Small intestine (tissue), 7 donors: Measurements from ENCODE around the gene KLHL33. TPM values are rescaled to one million over a fixed set of nuclear protein-coding genes. Genes with fewer than 3 reads are reported as not detected.

ENCODE experiments used
- DNase-seq, 2 donors: peaks; one replicate each; pipeline versions ENCODE4 v3.0.0 to v3.0.0-alpha.2; 2013
- FAIRE-seq: peaks from 2 replicates; lab custom pipeline; 2012; peaks lifted over from hg19 to GRCh38; lab: Jason Lieb, UNC
- H3K27ac ChIP-seq, 3 donors: one replicate each; pipeline ENCODE4 v1.5.1; 2013; ENCODE audit warnings: low read length in 2 of 3, mild to moderate bottlenecking in 2 of 3, control low read depth in 1 of 3, inconsistent platforms in 1 of 3, low read depth in 1 of 3, moderate library complexity in 1 of 3
- H3K27me3 ChIP-seq, 3 donors: one replicate each; pipeline ENCODE4 v1.6.1; 2013; ENCODE audit warnings: low read length in 3 of 3, inconsistent platforms in 1 of 3; ENCODE audit not compliant: control insufficient read depth in 3 of 3, insufficient read depth in 3 of 3
- H3K36me3 ChIP-seq, 3 donors: one replicate each; pipeline ENCODE4 v1.6.1; 2013; ENCODE audit warnings: low read length in 3 of 3, inconsistent platforms in 1 of 3, low read depth in 1 of 3, mild to moderate bottlenecking in 1 of 3, moderate library complexity in 1 of 3; ENCODE audit not compliant: control insufficient read depth in 3 of 3, insufficient read depth in 2 of 3
- H3K4me1 ChIP-seq, 3 donors: one replicate each; pipeline ENCODE4 v1.6.1; 2013; ENCODE audit warnings: low read length in 2 of 3, inconsistent platforms in 1 of 3, low read depth in 1 of 3, mild to moderate bottlenecking in 1 of 3, moderate library complexity in 1 of 3; ENCODE audit not compliant: control insufficient read depth in 3 of 3, insufficient read depth in 2 of 3
- H3K4me3 ChIP-seq, 3 donors: one replicate each; pipeline ENCODE4 v1.5.1; 2013; ENCODE audit warnings: low read length in 3 of 3, control low read depth in 1 of 3, inconsistent platforms in 1 of 3, low read depth in 1 of 3, mild to moderate bottlenecking in 1 of 3, moderate library complexity in 1 of 3
- H3K9me3 ChIP-seq, 2 donors: one replicate each; pipeline ENCODE4 v1.6.1; 2013; ENCODE audit warnings: low read depth in 1 of 2, low read length in 1 of 2; ENCODE audit not compliant: control insufficient read depth in 2 of 2, insufficient read depth in 1 of 2
- WGBS, 3 donors: extraction: QIAGEN DNeasy Blood & Tissue Kit; methylation state at CpG; one replicate each; pipeline ENCODE4 v1.1.7; 2013; 5-methylcytosine and 5-hydroxymethylcytosine counted together
- polyA plus RNA-seq, 4 donors: library from polyadenylated mRNA; stranded (reverse) in 3 of 4; unstranded in 1 of 4; fragments of 200-250 nt in 3 of 4; fragments of 120-200 nt in 1 of 4; gene quantifications; one replicate each; pipeline versions ENCODE4 v1.2.1 to v1.2.3, GENCODE V29; 2013
- donor health status: healthy with polysubstance abuse.
- donor health status: control.
- donor health status: control.
- donor health status: Bipolar disorder and iron deficiency.
- donor health status: healthy.

KLHL33 gene
- polyA plus RNA-seq, 4 donors: under 0.01 to 0.37 (median 0.07) TPM; not detected in 1

DNA sequence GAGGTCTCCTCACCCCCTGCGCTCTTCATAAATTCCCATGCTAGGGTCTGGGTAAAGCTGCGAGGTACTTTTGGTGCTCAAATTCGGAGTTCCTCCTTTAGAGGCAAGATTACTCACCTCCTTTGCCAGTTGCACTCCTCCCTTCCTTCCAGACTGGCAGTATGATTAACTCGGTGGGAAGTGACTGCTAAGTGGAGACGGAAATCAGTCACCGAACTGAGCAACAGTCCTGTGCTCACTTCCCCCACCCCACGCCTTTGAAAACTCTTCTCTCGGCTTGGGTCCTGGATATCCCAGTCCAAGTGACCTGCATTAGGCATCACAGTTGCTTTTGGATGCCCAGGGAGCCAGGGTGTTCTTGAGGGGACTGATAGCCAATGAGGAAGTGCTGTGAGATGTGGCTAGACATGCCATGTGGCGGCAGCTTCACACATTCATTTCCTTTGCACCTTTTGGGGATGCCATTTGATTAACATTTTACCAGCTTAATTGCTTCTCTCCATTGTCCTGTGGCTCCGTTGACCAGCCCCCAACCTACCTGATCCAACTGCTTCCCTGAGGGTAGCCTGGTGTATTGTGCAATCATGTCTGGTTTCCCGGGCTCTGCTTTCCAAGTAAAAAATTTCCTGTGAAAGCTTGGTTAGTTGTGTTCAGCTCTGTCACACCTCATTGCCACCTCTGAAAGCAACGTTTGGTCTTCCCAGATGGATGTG lies 34.1 kb upstream of the KLHL33 start:
- DNase-seq (peak; percentile 72 to 77), FAIRE-seq (no peak)
- Histone ChIP-seq H3K27me3 (no peaks in the 10 kb centered on the region), H3K36me3 (peaks cover 9 to 18% (median 11%) of the 10 kb centered on the region in 3 donors), H3K4me3 (peak overlapping the region; percentile 72 to 98 (median 88)), H3K9me3 (no peaks in the 10 kb centered on the region), H3K4me1 (peaks cover 5 to 42% (median 14%) of the 10 kb centered on the region in 3 donors), H3K27ac (peak overlapping the region; percentile 85 to 98 (median 88))
- 0 to 2% (median 1%) methylated on average over 12 of the region's 12 CpGs for WGBS, 3 donors

DNA sequence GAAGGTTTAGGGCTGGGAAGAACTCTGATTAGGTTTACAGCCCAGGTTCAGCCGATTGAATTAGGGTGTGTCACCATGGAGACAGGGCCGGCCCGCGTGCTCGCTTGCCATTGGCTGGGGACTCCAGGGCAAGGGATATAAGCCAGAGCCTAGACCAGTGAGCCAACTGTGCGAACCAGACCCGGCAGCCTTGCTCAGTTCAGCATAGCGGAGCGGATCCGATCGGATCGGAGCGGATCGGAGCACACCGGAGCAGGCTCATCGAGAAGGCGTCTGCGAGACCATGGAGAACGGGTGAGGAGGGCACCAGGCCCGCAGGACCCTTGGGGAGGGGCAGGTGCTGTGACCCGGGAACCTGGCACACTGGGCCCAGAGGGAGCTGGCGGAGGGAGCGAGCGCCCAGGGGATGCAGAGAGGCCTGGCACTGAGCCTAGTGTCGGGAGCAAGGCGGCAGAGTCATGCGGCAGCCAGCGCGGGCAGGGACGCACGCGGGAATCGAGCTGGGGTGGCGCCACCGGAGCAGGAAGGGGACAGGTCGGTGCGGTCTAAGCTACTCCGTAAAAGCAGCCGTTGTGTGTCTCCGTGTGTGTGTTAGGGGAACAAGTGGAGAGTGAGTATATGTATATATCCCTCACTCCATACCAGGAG lies 33.4 kb upstream of the KLHL33 start, which contains the start of gene PNP:
Gene PNP, plus strand, starts transcription at position 165 of the 648 bp plus-strand sequence. Its CDS starts 119 bp downstream, at position 284.
- peak within 1 kb of the TSS; percentile 85 to 98 (median 88) for H3K27ac ChIP-seq
- peak within 1 kb of the TSS; percentile 72 to 98 (median 88) for H3K4me3 ChIP-seq
- FAIRE-seq (no peak), DNase-seq (peak; percentile 96 to 98)
- H3K4me1 ChIP-seq: peaks cover 5 to 38% (median 14%) of the 10 kb centered on the region in 3 donors
- no peaks in the 10 kb centered on the region for H3K9me3 ChIP-seq
- H3K36me3 ChIP-seq: peaks cover 5 to 11% (median 5%) of the 10 kb centered on the region in 3 donors
- no peaks in the 10 kb centered on the region for H3K27me3 ChIP-seq
- WGBS, 3 donors: 0% methylated on average over 40 of the region's 40 CpGs

DNA sequence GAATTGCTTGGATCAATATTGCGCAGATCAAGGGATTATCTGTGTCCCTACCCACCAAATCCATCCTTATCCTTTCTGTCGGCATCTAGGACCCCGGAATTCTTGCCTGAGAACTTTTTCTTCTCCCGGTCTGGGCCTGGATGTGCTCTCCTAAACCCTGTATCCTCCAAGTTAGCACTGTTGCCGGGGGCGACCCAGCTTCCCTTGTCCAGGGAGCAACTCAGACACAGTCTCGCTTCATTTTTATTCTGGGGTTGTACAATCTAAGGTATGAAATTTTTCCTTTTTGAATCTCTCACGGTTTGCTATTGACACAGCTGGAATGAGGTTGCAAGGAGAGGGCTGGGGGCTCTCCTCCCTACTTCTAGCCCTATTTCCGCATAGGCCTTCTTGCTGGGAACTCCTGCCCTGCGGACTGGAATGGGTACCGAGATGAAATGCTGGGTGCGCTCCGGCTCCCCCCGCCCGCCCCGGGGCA lies 32.8 kb upstream of the KLHL33 start:
- H3K27ac ChIP-seq: peak overlapping the region; percentile 85 to 98 (median 88)
- H3K4me3 ChIP-seq: peak overlapping the region in 2 of 3 donors; percentile 88 to 98
- H3K9me3 ChIP-seq: no peaks in the 10 kb centered on the region
- 23 to 30% (median 28%) methylated on average over 16 of the region's 16 CpGs for WGBS, 3 donors
- no peaks in the 10 kb centered on the region for H3K27me3 ChIP-seq
- H3K36me3 ChIP-seq: peaks cover 2 to 9% (median 4%) of the 10 kb centered on the region in 3 donors
- FAIRE-seq (no peak), DNase-seq (no peak)
- H3K4me1 ChIP-seq: peaks cover 5 to 32% (median 14%) of the 10 kb centered on the region in 3 donors

DNA sequence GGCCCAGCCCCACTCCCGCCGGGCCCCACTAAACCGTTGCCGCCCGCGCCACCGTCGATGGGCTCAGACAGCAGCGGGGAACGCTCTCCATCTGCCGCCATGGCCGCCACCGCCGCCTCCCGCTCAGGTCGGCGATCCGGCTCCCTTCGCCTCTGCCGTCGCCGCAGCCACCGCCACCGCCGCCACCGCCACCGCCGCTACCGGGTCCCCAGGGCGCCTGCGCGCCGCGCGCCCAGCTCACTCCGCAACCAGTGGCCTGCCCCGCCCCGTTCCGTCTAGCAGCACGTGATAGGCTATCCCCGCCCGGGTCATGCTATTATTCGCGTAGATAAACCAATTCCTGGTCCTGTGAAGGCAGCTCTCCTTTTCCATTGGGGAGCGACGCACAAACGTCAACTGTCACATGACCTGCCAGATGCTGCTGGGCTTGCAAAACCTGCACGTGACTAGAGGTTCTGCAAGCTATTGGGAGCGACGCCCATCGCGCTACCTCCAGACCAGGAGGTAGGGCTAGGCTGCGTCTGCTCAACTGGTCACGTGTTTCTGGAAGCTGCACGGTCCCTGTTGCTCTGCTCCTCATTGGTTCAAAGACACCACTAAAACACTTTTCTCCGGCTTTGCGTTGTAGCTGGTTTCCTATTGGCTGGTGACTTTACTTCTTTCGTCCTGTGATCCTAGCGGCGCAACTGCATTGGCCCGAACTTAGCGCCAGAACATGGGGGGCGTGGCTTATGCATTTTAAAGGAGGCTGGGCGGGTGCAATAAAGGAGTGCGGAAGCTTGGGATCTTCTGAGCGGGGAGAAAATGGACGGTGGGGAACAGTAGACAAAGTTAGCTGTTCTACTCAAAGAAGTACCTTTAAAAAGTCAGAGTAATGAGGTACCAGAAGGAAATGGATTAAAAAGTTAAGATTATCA lies 25.5 kb upstream of the KLHL33 start, which contains the start of gene PIP4P1:
Gene PIP4P1, minus strand, starts transcription at position 210 of the 917 bp plus-strand sequence. Its CDS starts 109 bp downstream, at position 101.
- Histone ChIP-seq H3K9me3 (no peaks in the 10 kb centered on the region), H3K27me3 (no peaks in the 10 kb centered on the region), H3K27ac (peak within 1 kb of the TSS; percentile 88 to 96 (median 96)), H3K4me3 (peak within 1 kb of the TSS; percentile 71 to 80 (median 78)), H3K36me3 (peaks cover 7 to 31% (median 9%) of the 10 kb centered on the region in 3 donors), H3K4me1 (peaks cover 2 to 41% (median 7%) of the 10 kb centered on the region in 3 donors)
- peak; percentile 96 for FAIRE-seq
- 0% methylated on average over 56 to 67 of the region's 67 CpGs for WGBS, 3 donors
- peak; percentile 99 to 100 for DNase-seq

DNA sequence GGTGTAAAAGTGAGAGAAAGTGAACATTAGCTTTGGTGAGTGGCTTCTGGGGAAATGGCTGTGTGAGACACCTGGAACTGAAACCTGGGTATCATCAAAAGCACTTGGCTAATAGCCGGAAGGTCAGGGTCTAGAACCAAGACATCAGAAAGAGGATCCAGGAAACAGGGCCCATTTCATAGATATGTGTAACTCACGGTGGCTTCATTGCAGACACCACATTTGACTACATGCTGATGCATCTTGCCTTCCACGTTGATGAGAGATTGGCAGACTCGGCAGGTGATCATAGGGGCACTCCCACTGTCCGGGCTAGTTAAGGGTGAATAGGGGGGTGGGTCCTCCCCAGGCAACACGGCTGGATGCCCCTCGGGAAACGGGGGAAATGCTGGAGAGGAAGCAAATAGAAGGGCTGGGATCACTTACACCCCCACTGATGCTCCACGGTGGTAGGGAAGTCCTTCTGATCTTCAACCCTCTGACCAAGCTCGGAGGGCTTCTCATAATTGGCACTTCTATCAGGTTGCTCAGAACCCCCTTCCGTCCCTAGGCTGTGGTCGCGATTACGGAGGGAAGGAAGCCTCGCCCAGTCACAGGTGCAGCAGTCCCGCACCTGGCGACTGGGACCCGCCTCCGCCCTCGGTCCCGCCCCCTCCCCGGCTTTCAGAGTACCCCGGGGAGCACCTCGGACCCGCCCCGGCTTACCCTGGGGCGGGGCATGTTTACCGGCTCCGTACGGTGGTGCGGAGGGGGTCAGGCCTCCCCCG lies 24.7 kb upstream of the KLHL33 start:
- Histone ChIP-seq H3K27me3 (no peaks in the 10 kb centered on the region), H3K27ac (peak overlapping the region; percentile 88 to 96 (median 96)), H3K9me3 (no peaks in the 10 kb centered on the region), H3K36me3 (peaks cover 7 to 32% (median 9%) of the 10 kb centered on the region in 3 donors), H3K4me1 (peaks cover 2 to 37% (median 12%) of the 10 kb centered on the region in 3 donors), H3K4me3 (peak overlapping the region; percentile 71 to 80 (median 78))
- WGBS, 3 donors: 2 to 4% (median 3%) methylated on average over 31 to 32 of the region's 32 CpGs
- FAIRE-seq (no peak), DNase-seq (peak; percentile 74 to 80)

DNA sequence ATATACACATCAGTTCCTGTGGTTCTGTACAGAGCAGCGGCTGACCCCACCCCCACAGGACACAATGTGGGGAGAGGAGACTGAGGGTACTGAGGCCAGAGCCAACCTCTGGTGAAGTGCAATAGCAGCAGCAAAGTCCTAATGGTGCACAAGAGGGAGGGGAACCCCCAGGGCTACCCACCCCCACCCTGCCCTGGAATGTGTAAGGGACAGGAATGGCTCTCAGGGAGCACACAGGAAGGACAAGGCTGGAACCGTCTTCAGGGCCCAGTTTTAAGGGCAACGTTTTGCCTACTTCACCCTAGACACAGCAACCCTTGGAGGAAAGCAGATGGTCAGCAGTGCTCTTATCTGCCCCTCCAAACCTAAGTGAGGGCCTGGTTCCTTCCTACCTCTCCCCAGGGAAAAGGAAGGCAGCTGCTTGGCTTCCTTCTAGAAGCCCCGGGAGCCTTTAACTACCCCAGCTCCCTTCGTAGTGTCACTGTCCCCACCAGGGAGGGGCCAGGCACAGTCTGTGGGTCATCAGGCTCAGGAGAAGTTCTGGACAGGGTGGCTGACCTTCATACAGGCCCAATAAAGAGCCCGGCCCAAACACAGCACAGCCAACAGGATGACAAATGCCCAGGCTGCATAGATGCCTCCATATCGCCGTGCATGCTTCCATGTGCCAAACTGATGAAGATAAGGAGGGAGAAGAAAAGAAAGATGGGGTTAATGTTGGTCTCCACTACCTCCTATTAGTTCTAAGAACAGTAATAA lies 22.2 kb upstream of the KLHL33 start:
- Histone ChIP-seq H3K36me3 (peaks cover 7 to 32% (median 9%) of the 10 kb centered on the region in 3 donors), H3K4me3 (no peak overlapping the region), H3K4me1 (peaks cover 2 to 38% (median 12%) of the 10 kb centered on the region in 3 donors), H3K9me3 (no peaks in the 10 kb centered on the region), H3K27ac (no peak overlapping the region), H3K27me3 (no peaks in the 10 kb centered on the region)
- FAIRE-seq: no peak
- 59 to 71% (median 59%) methylated on average over 8 of the region's 8 CpGs for WGBS, 3 donors
- no peak for DNase-seq

DNA sequence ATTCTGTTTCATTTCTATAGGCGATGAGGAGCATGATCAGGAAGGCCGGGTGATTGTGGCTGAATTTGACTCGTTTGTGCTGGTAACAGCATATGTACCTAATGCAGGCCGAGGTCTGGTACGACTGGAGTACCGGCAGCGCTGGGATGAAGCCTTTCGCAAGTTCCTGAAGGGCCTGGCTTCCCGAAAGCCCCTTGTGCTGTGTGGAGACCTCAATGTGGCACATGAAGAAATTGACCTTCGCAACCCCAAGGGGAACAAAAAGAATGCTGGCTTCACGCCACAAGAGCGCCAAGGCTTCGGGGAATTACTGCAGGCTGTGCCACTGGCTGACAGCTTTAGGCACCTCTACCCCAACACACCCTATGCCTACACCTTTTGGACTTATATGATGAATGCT lies 21.0 kb upstream of the KLHL33 start:
- H3K27ac ChIP-seq: peak overlapping the region in 1 of 3 donors; percentile 98

More for the DNA sequence above, 21.0 kb upstream of the KLHL33 start:
- no peaks in the 10 kb centered on the region for H3K9me3 ChIP-seq
- H3K36me3 ChIP-seq: peaks cover 8 to 35% (median 12%) of the 10 kb centered on the region in 3 donors
- H3K4me3 ChIP-seq: no peak overlapping the region
- peaks cover 2 to 26% (median 9%) of the 10 kb centered on the region in 3 donors for H3K4me1 ChIP-seq
- WGBS, 3 donors: 75 to 78% (median 76%) methylated on average over 13 of the region's 13 CpGs
- no peak for FAIRE-seq
- no peak for DNase-seq
- H3K27me3 ChIP-seq: no peaks in the 10 kb centered on the region
